ENCODE measurements around the gene CATSPERZ. TPM values are rescaled to one million over a fixed set of nuclear protein-coding genes. Genes with fewer than 3 reads are reported as not detected.

The CATSPERZ gene
- total and polyA plus RNA-seq, 2 of the 13 experiments (the other 11 are each of a cell fraction or from before 2014, with no cell fraction given): 0.22 to 0.48 TPM

DNA sequence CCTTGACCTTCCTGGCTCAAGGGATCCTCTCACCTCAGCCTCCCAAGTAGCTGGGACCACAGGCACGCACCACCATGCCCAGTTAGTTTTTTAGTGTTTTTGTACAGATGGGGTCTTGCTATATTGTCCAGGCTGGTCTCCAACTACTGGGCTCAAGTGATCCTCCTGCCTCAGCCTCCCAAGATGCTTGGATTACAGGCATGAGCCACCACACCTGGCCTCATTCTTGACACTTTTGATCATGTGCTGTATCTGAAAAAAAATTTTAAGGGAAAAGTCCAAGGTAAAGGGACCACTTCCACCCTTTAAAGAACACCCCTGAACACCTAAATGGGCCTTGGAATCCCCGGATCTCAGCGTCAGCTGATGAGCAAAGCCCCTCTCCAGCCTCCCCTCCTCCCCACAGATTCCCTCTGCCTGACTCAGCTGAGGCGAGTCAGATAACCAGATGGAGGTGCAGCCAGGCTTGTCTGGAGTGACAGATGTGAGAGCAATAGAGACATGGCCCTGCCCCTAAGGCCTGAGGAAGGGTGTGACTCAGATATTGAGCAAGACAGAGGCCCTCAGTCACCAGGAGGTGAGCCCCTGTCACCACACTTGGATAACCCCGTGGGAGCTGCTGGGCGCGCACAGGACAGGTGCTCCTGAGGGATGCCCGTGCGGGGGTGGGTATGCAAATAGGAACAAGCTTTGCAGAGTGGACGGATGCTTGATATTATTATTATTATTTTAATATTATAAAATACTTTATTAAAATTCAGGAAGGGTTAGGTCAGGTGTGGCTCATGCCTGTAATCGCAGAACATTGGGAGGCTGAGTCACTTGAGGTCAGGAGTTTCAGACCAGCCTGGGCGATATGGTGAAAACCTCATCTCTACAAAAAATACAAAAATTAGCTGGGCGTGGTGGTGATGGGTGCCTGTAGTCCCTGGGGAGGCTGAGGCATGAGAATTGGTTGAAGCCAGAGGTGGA is 34.9 kb downstream of the CATSPERZ start (continued):
- TF ChIP-seq ZNF589 (CRISPR knock-in tag; conservative IDR thresholded peaks at IDR 0.05) (no peak), ZBTB21 (CRISPR knock-in tag; IDR thresholded peaks at IDR 0.05) (no peak), FOXK2 (IDR thresholded peaks at IDR 0.05) (no peak), ZNF558 (CRISPR knock-in tag; IDR thresholded peaks at IDR 0.05; ENCODE audit: borderline replicate concordance) (no peak), HOXA5 (CRISPR knock-in tag; IDR thresholded peaks at IDR 0.05) (no peak), RARA (CRISPR knock-in tag; IDR thresholded peaks at IDR 0.05) (0 out of 2 replicates have a peak, but pooled peaks have one; percentile 13), SNAI1 (CRISPR knock-in tag; IDR thresholded peaks at IDR 0.05; ENCODE audit: borderline replicate concordance) (no peak), TBL1XR1 (IDR thresholded peaks at IDR 0.05; ENCODE audit: borderline replicate concordance, low read length, partially characterized antibody) (no peak), ZFP41 (CRISPR knock-in tag; IDR thresholded peaks at IDR 0.05; ENCODE audit: borderline replicate concordance) (no peak), KDM6A (CRISPR knock-in tag; IDR thresholded peaks at IDR 0.05; ENCODE audit: low read depth) (no peak), SAP130 (CRISPR knock-in tag; IDR thresholded peaks at IDR 0.05; ENCODE audit: low read depth) (peak; percentile 65), STAT5B (CRISPR knock-in tag; IDR thresholded peaks at IDR 0.05) (no peak), ZBTB8A (CRISPR knock-in tag; IDR thresholded peaks at IDR 0.05; ENCODE audit: borderline replicate concordance, low read depth) (no peak), POLR2G (IDR thresholded peaks at IDR 0.05; ENCODE audit: low read depth, low read length) (no peak), ZNF441 (CRISPR knock-in tag; IDR thresholded peaks at IDR 0.05; ENCODE audit: borderline replicate concordance) (no peak), THYN1 (CRISPR knock-in tag; IDR thresholded peaks at IDR 0.05; ENCODE audit: borderline replicate concordance, low read depth) (no peak), ZKSCAN1 (IDR thresholded peaks at IDR 0.05; ENCODE audit: low read length) (no peak), YEATS2 (CRISPR knock-in tag; IDR thresholded peaks at IDR 0.05; ENCODE audit: borderline replicate concordance) (0 out of 2 replicates have a peak, but pooled peaks have one; percentile 29), TCF7L2 (IDR thresholded peaks at IDR 0.05; ENCODE audit: low read depth, low read length) (no peak), ZNF878 (CRISPR knock-in tag; IDR thresholded peaks at IDR 0.05) (no peak)
- TF ChIP-seq, protein P1, sequence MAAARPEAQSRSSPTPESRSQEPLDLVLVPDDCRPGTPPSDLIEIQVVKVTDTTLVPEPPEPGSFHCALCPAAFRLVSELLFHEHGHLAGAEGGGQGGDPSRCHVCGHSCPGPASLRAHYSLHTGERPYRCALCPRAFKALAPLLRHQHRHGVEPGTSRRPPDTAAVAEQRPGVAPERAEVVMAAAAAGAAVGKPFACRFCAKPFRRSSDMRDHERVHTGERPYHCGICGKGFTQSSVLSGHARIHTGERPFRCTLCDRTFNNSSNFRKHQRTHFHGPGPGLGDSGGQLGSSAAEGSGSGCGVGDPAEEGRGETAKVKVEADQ (CRISPR knock-in tag; IDR thresholded peaks at IDR 0.05; ENCODE audit: borderline replicate concordance): no peak
- TF ChIP-seq, protein P2, sequence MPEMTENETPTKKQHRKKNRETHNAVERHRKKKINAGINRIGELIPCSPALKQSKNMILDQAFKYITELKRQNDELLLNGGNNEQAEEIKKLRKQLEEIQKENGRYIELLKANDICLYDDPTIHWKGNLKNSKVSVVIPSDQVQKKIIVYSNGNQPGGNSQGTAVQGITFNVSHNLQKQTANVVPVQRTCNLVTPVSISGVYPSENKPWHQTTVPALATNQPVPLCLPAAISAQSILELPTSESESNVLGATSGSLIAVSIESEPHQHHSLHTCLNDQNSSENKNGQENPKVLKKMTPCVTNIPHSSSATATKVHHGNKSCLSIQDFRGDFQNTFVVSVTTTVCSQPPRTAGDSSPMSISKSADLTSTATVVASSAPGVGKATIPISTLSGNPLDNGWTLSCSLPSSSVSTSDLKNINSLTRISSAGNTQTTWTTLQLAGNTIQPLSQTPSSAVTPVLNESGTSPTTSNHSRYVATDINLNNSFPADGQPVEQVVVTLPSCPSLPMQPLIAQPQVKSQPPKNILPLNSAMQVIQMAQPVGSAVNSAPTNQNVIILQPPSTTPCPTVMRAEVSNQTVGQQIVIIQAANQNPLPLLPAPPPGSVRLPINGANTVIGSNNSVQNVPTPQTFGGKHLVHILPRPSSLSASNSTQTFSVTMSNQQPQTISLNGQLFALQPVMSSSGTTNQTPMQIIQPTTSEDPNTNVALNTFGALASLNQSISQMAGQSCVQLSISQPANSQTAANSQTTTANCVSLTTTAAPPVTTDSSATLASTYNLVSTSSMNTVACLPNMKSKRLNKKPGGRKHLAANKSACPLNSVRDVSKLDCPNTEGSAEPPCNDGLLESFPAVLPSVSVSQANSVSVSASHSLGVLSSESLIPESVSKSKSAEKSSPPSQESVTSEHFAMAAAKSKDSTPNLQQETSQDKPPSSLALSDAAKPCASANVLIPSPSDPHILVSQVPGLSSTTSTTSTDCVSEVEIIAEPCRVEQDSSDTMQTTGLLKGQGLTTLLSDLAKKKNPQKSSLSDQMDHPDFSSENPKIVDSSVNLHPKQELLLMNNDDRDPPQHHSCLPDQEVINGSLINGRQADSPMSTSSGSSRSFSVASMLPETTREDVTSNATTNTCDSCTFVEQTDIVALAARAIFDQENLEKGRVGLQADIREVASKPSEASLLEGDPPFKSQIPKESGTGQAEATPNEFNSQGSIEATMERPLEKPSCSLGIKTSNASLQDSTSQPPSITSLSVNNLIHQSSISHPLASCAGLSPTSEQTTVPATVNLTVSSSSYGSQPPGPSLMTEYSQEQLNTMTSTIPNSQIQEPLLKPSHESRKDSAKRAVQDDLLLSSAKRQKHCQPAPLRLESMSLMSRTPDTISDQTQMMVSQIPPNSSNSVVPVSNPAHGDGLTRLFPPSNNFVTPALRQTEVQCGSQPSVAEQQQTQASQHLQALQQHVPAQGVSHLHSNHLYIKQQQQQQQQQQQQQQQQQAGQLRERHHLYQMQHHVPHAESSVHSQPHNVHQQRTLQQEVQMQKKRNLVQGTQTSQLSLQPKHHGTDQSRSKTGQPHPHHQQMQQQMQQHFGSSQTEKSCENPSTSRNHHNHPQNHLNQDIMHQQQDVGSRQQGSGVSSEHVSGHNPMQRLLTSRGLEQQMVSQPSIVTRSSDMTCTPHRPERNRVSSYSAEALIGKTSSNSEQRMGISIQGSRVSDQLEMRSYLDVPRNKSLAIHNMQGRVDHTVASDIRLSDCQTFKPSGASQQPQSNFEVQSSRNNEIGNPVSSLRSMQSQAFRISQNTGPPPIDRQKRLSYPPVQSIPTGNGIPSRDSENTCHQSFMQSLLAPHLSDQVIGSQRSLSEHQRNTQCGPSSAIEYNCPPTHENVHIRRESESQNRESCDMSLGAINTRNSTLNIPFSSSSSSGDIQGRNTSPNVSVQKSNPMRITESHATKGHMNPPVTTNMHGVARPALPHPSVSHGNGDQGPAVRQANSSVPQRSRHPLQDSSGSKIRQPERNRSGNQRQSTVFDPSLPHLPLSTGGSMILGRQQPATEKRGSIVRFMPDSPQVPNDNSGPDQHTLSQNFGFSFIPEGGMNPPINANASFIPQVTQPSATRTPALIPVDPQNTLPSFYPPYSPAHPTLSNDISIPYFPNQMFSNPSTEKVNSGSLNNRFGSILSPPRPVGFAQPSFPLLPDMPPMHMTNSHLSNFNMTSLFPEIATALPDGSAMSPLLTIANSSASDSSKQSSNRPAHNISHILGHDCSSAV (CRISPR knock-in tag; IDR thresholded peaks at IDR 0.05; ENCODE audit: borderline replicate concordance): no peak

Data from HepG2 (cell line).